PC-3 (cell line): ENCODE results near the gene PLXND1. TPM values are rescaled to one million over a fixed set of nuclear protein-coding genes. Genes with fewer than 3 reads are reported as not detected.

ENCODE experiments used
- ATAC-seq: fragments of 200-7000 bp; cut with Tn5 transposase; 2 replicates; pipeline ENCODE4 v1.9.1; 2020; ENCODE audit warnings: mild to moderate bottlenecking, moderate library complexity
- BruUV-seq: library from RNA; stranded (reverse); fragments of 400-500 nt; replicated peaks from 2 replicates; lab custom pipeline; 2021; lab: Mats Ljungman, UMichigan
- CTCF ChIA-PET: fragments of 300-600 bp; sonication (Branson Sonifier 250); formaldehyde crosslinking; loops from one replicate; lab custom pipeline; 2022; ENCODE audit warnings: antibody characterized with exemption; lab: Charles Lee
- POLR2A ChIA-PET: fragments of 300-600 bp; sonication (Branson Sonifier 250); formaldehyde crosslinking; loops from one replicate; lab custom pipeline; 2022; ENCODE audit warnings: antibody characterized with exemption; ENCODE audit not compliant: unreplicated experiment; lab: Charles Lee
- DNase-seq: peaks from one replicate; pipeline ENCODE4 v3.0.0-alpha.2; 2015
- H2AFZ ChIP-seq: fragments of 300-600 bp; sonication (generic); 2 replicates; pipeline ENCODE4 v1.6.0; 2016; ENCODE audit warnings: antibody characterized with exemption, low read length
- H3F3A ChIP-seq: fragments of 300-600 bp; sonication (generic); one replicate; pipeline ENCODE4 v1.6.0; 2017; ENCODE audit warnings: antibody characterized with exemption, low read length, control low read depth, mild to moderate bottlenecking; ENCODE audit not compliant: unreplicated experiment
- H3K27ac ChIP-seq: fragments of 300-600 bp; sonication (generic); 2 replicates; pipeline ENCODE4 v1.5.1; 2016; ENCODE audit warnings: mild to moderate bottlenecking, low read length
- H3K27me3 ChIP-seq: fragments of 300-600 bp; sonication (generic); 2 replicates; pipeline ENCODE4 v1.6.1; 2016; ENCODE audit warnings: low read length, mixed read lengths
- H3K36me3 ChIP-seq: fragments of 300-600 bp; sonication (generic); 2 replicates; pipeline ENCODE4 v1.6.1; 2016; ENCODE audit warnings: low read depth, mixed run types, low read length, mixed read lengths
- H3K4me1 ChIP-seq: fragments of 300-600 bp; sonication (generic); 2 replicates; pipeline ENCODE4 v1.5.1; 2016; ENCODE audit warnings: low read length; ENCODE audit not compliant: insufficient read depth
- H3K4me2 ChIP-seq: fragments of 300-600 bp; sonication (generic); 2 replicates; pipeline ENCODE4 v1.6.0; 2016; ENCODE audit warnings: low read length
- H3K4me3 ChIP-seq: fragments of 300-600 bp; sonication (generic); 2 replicates; pipeline ENCODE4 v1.5.1; 2016; ENCODE audit warnings: mild to moderate bottlenecking, low read length, mixed read lengths
- H3K79me2 ChIP-seq: fragments of 300-600 bp; sonication (generic); 2 replicates; pipeline ENCODE4 v1.6.1; 2017; ENCODE audit warnings: low read length, mixed read lengths
- H3K9ac ChIP-seq: fragments of 300-600 bp; sonication (generic); 2 replicates; pipeline ENCODE4 v1.6.0; 2016; ENCODE audit warnings: mild to moderate bottlenecking, low read length
- H3K9me2 ChIP-seq: fragments of 300-600 bp; sonication (generic); replicated peaks from 2 replicates; pipeline ENCODE4 v1.6.1; 2016; ENCODE audit warnings: mixed run types, low read length, mixed read lengths
- H3K9me3 ChIP-seq: fragments of 300-600 bp; sonication (generic); 2 replicates; pipeline ENCODE4 v1.6.1; 2016; ENCODE audit warnings: low read length, mixed read lengths
- H4K20me1 ChIP-seq: fragments of 300-600 bp; sonication (generic); 2 replicates; pipeline ENCODE4 v1.6.1; 2016; ENCODE audit warnings: low read length, mixed read lengths
- EZH2 ChIP-seq: fragments of 300-600 bp; sonication (generic); IDR thresholded peaks from one replicate; pipeline ENCODE4 v1.6.1; 2017; ENCODE audit warnings: antibody characterized with exemption, mild to moderate bottlenecking, low read length; ENCODE audit not compliant: unreplicated experiment
- EZH2phosphoT487 ChIP-seq: fragments of 300-600 bp; sonication (generic); IDR thresholded peaks from 2 replicates; pipeline ENCODE4 v1.6.1; 2018; ENCODE audit warnings: mild to moderate bottlenecking, antibody characterized with exemption, low read length, borderline replicate concordance
- intact Hi-C: fragments of 100-400 bp; cut with micrococcal nuclease; formaldehyde crosslinking; loops from 2 replicates; pipeline ENCODE4 v1.9.0; 2023
- total RNA-seq: library from RNA; depleted of rRNA; stranded (reverse); fragments of >200 nt; gene quantifications from 2 replicates; pipeline ENCODE4 v1.2.3, GENCODE V29; 2014
- TF ChIP-seq, protein P1 (sequence below): fragments of 300-600 bp; sonication (generic); conservative IDR thresholded peaks from 2 replicates; pipeline ENCODE4 v1.5.1; 2017; ENCODE audit warnings: antibody characterized with exemption, low read depth, mild to moderate bottlenecking, low read length

Gene PLXND1
- total RNA-seq, 1 experiment from 2014 or later, result 19.2 TPM

DNA sequence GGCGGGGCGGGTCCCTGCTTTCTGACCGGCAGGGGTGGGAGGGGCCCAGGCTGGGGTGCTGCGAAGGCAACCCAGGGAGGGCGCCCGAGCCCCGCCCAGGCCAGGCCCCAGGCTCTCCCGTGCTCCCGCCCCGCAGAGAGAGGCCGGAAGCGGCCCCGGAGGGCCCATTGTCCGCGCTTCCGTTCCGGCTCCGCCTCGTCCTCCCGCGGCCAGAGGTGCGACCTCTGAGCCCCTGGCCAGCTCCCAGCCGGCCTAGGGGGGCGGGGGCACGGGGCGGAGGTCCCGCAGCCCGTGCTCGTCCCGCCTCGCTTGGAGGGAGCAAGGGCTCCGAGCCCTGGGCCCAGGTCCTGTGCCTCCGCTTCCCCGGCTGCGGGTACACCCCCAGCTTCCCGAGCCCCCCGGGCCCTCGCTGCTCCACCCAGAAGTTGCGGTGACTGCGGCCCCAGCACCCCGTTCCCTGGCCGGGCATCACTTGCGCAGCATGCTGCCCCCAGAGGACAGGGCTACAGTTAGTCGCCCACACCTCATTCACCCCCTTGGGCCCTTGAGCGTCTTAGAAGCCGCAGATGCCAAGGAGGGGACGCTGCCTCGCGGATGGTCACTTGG is 20.4 kb upstream of the PLXND1 start:
- Histone ChIP-seq H3K36me3 (no peaks in the 10 kb centered on the region), H2AFZ (peak overlapping the region; percentile 73), H3K4me1 (peaks cover 16% of the 10 kb centered on the region), H3K9me2 (no peaks in the 10 kb centered on the region), H3F3A (no peaks in the 10 kb centered on the region), H3K79me2 (no peaks in the 10 kb centered on the region), H4K20me1 (no peaks in the 10 kb centered on the region), H3K4me3 (no peak overlapping the region), H3K27me3 (no peaks in the 10 kb centered on the region), H3K9me3 (no peaks in the 10 kb centered on the region), H3K9ac (peak overlapping the region; percentile 41; the same call in 1 of the 2 replicates), H3K4me2 (peak overlapping the region; percentile 72), H3K27ac (peak overlapping the region; percentile 68)
- TF ChIP-seq, protein P1, sequence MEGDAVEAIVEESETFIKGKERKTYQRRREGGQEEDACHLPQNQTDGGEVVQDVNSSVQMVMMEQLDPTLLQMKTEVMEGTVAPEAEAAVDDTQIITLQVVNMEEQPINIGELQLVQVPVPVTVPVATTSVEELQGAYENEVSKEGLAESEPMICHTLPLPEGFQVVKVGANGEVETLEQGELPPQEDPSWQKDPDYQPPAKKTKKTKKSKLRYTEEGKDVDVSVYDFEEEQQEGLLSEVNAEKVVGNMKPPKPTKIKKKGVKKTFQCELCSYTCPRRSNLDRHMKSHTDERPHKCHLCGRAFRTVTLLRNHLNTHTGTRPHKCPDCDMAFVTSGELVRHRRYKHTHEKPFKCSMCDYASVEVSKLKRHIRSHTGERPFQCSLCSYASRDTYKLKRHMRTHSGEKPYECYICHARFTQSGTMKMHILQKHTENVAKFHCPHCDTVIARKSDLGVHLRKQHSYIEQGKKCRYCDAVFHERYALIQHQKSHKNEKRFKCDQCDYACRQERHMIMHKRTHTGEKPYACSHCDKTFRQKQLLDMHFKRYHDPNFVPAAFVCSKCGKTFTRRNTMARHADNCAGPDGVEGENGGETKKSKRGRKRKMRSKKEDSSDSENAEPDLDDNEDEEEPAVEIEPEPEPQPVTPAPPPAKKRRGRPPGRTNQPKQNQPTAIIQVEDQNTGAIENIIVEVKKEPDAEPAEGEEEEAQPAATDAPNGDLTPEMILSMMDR, result peak; percentile 23; the same call in 1 of the 2 replicates
- TF ChIP-seq EZH2, result no peak
- intact Hi-C loops, result loop anchor here (1.0 to 10.0 kb wide), 2 partner anchors 137 to 378 kb away; no protein-coding TSS in a partner anchor
- POLR2A ChIA-PET, result no interaction called here
- CTCF ChIA-PET, result interaction anchor here (0.6 to 0.7 kb wide), 2 partner anchors 135 to 203 kb away, joined by 3 to 5 read pairs; no protein-coding TSS in a partner anchor
- DNase-seq (peak; percentile 68), ATAC-seq (peak; percentile 89)
- no TSS peak for BruUV-seq

DNA sequence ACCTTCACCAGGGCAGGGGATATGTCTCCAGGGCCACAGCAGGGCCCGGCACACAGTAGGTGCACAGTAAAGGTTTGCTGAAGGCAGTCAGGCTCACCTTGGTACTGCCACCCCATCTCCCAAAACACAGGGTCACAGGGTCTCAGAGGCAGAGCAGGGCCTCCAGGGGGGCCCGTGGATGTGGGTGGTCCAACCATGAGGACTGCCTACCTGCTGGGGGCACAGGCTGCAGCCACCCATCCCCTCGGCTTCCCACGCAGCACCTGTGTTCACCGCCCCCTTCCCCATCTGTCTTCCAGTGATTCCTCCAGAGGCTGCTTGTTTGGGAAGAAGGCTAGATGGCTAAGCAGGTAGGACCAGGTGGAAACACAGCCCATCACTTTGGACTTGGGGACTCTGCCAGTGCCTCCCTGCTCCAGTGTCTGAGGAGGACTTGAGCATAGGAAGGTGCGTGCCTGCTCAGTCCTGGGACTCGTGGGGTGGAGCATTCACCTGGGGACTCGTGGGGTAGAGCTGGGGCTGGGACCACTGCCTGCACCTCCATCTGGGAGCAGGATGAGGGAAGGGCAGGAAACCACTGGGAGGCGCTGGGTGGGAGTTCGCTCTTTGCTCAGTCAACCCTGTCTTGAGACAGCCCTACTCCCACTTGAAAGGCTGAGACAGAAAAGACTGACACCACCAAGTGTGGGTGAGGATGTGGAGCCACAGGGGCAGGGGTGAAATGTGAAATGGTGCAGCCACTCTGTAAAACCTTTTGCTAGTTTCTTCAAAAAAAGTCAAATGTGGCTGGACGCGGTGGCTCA is 18.8 kb upstream of the PLXND1 start:
- no peak for ATAC-seq
- Histone ChIP-seq H3K4me3 (no peak overlapping the region), H4K20me1 (no peaks in the 10 kb centered on the region), H3K9me3 (no peaks in the 10 kb centered on the region), H3K79me2 (no peaks in the 10 kb centered on the region), H3K27ac (peak overlapping the region; percentile 68), H3K36me3 (no peaks in the 10 kb centered on the region), H3K4me1 (peaks cover 16% of the 10 kb centered on the region), H3K9ac (no peak overlapping the region), H3F3A (no peaks in the 10 kb centered on the region), H3K27me3 (no peaks in the 10 kb centered on the region), H3K9me2 (no peaks in the 10 kb centered on the region), H2AFZ (peak overlapping the region; percentile 74; the same call in 1 of the 2 replicates), H3K4me2 (peak overlapping the region; percentile 53)
- BruUV-seq, result no TSS peak
- TF ChIP-seq EZH2phosphoT487, result no peak
- TF ChIP-seq, protein P1, result 0 out of 2 replicates have a peak, but pooled peaks have one; percentile 27
- ChIA-PET CTCF (no interaction called here), POLR2A (no interaction called here)
- no peak for DNase-seq
- intact Hi-C loops, result loop anchor here (10.0 kb wide), 1 partner anchor 380 kb away; no protein-coding TSS in a partner anchor
